HS-27A (cell line): ENCODE data around the gene HECTD4.

Experiments used
- DNase-seq: peaks from one replicate; pipeline ENCODE4 v3.0.0-alpha.2; 2012; ENCODE audit warnings: low read depth, missing footprints

HECTD4 gene

DNA sequence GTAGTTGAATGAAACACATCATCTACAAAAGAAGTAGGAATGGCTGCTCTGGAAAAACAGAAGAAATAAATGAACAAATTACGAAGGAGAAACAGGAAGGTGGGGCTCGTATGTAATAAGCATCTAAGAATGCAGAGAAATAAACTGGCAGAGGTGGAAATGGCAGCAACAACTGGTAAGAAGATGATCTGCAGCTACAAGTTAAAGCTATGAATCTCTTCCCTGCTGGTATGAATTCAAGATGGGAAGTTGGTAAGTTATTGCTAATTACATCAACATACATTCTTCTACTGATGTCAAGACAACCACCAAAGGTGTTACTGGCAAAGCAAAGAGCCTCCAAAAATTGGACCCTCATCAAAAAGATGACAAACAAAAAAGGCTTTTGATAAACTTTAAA lies 59.8 kb downstream of the HECTD4 start:
- DNase-seq = no peak

- no peak for DNase-seq
Observed at GRCh38 chr12:112321245-112321644, 61.0 kb downstream of the HECTD4 start.

GRCh38 chr12:112319395-112319794 lies 62.8 kb downstream of the HECTD4 start:
- no peak for DNase-seq

GRCh38 chr12:112317481-112317880 lies 64.8 kb downstream of the HECTD4 start:
- DNase-seq = no peak

DNA sequence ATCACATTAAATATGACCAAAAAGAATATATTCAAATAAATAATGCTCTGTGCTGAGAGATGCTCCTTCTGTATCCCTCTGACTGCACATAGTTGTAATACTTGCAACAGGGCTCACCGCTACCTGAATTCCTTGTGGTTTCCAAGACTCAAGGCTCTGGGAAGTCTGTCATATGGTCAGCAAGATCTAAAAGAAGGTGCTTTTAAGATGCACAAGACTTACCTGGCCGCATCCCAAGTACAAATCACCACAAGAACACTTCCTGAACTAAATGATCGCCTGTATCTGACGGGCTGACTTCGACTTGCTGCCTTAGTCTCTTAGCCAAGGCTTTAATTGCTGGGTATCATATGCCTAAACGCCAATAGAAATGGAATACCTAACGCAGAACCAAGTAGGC lies 67.2 kb downstream of the HECTD4 start:
- no peak for DNase-seq

DNA sequence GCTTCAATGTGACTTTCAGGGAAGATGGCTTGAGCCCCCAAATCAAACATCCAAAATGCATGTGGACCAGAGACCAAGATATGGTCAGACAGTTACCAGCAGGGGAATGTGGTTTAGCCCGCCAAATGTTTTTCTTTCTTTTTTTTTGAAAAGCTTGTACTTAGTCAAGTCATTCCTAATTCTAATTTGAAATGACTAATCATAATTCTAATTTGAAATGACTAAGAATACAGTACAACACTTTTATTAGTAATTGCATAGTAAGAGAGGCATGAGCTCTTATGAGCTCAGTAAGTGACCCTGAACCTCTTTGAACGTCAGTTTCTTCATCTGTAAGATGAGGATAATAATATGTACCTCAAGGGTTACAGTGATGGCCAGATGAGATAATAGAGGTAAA lies 72.4 kb downstream of the HECTD4 start:
- no peak for DNase-seq

GRCh38 chr12:112308652-112309051 lies 73.6 kb downstream of the HECTD4 start:
- no peak for DNase-seq

DNA sequence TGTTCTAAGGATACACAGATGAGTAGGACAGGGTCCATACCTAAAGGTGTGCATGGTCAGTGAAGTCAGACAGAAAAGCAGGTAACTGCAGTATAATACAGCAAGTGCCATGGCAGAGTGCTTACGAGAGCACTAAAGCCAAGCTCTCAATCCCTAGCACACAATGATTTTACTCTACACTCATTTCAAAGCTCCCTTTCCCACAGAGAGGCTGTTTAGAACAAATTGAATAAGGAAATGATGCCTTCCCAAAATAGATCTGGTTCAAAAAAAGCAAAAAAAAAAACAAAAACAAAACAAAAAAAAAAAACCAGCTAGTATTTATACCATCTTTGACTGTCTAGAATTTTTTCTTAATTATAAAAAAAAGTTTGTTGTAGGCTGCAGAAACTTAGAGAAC lies 74.1 kb downstream of the HECTD4 start:
- no peak for DNase-seq

DNA sequence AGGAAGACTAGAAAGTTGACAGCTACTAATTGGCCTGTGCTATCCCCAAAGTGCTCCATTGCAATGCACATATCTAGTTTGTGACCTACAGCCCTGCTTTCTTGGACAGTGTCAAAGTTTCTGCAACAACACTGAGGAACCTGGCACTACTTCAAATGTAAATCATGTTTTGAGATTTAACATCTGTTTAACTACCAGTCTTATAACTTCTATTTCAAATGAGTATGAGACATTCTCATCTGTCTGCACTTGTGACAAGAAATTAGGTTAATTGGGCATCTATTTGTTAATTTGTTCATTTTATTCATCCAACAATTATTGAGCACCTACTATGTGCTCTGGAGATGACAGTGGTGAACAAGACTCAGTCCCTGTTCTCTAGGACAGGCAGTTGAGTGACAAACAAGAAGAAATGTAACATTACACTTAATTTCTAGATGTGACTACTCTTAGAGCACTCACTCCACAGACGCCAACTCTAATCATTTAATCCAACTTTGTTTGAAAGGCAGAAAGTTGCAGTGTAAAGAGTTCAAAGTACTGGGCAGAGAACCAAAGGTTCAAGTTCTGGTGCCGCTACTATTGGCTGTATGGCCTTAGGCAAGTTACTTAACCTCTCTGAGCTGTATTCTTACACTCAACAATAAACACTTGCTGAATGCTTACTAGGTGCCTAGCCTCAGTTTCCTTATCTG lies 74.8 kb downstream of the HECTD4 start:
- DNase-seq = no peak

- no peak for DNase-seq
Observed at GRCh38 chr12:112305951-112306350, 76.3 kb downstream of the HECTD4 start.

DNA sequence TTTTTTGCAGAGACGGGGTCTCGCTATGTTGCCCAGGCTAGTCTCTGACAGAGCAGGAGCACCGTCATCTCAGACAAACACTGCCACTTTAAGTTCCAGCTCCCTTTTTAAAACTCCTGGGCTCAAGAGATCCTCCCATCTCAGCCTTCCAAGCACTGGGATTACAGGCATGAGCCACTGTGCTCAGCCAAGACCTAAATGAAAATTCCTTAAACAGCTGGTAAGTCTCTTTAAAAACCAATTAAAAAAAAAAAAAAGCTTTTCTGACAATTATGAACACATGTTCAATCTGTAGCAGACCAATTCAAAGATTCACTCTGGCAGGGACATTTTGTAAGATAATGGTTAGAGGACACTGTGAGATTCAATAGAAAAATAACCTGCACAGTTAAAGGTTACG lies 77.8 kb downstream of the HECTD4 start:
- no peak for DNase-seq

DNA sequence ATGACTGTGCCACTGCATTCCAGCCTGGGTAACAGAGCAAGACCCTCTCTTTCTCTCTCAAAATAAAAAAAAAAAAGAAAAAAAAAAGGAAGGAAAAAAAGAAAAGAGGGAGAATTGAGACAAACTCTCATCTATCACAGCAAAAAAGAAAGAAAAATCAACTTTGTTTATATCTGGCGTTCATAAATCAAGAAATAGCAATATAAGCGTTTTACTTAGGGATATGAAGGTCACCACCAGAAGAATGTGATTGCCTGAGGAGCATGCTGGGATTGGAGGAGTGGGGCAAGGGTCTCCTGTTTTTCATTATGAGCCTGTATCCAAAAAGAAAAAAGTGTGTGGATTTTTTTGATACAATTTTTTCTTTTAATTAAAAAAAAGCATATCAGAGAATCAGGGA lies 78.4 kb downstream of the HECTD4 start:
- no peak for DNase-seq

- peak; percentile 5 for DNase-seq
Observed at GRCh38 chr12:112303004-112303403, 79.2 kb downstream of the HECTD4 start.

GRCh38 chr12:112299704-112300103 lies 82.5 kb downstream of the HECTD4 start:
- no peak for DNase-seq

DNA sequence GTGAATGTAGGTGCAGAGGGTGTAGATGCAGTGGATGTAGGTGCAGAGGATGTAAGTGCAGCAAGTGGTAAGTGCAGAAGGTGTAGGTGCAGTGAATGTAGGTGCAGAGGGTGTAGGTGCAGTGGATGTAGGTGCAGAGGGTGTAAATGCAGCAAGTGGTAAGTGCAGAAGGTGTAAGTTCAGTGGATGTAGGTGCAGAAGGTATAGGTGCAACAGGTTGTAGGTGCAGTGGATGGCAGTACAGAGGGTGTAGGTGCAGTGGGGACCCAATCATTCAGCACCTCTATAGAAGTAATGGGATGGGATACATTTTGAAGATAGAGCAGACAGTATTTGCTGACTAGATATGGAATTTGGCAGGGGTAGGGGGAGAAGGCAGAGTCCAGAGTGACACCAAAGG lies 85.0 kb downstream of the HECTD4 start:
- no peak for DNase-seq

DNA sequence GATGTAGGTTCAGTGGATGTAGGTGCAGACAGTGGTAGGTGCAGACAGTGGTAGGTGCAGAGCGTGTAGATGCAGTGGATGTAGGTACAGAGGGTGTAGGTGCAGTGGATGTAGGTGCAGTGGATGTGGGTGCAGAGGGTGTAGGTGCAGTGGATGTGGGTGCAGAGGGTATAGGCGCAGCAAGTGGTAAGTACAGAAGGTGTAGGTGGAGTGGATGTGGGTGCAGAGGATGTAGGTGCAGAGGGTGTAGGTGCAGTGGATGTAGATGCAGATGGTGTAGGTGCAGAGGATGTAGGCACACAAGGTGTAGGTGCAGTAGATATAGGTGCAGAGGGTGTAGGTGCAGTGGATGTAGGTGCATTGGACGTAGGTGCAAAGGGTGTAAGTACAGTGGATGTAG lies 86.0 kb downstream of the HECTD4 start:
- DNase-seq = no peak

GRCh38 chr12:112294793-112295192 lies 87.4 kb downstream of the HECTD4 start:
- DNase-seq = no peak

GRCh38 chr12:112288638-112289037 lies 93.6 kb downstream of the HECTD4 start:
- DNase-seq = no peak

DNA sequence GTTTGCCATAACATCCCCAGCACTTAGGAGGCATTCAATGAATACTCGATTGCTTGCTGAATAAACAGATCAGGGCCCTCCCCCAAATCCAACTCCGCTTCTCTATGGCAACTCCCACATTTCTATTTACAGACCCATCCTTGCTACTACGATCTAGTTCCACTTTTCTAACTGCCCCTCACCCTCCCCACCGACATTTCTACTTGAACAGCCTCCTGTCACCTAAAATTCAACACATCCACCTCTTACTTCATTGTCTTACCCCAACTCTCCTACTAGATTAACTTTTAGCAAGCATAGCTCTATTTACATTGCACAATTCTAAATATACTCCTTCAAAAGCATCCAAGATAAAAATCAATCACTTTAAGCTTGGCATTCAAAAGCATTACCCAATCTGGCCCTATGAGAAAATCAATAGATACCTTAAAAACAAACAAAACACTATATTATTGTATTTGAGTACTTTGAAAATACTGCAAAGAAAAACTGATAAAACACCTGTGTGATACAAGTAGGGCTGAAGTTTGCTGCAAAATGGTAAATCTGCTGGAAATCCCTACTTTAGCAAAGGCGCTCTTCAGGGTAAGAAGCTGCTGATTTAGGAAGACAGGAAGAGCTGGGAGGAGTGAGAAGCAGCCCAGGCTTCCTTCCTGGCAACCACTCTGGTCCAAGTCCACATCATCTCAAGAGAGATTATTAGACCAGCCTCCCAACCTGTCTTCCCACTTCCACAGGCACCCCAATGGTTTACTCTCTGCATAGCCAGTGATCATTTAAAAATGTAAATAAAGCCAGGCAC lies 96.4 kb downstream of the HECTD4 start:
- DNase-seq = no peak

DNA sequence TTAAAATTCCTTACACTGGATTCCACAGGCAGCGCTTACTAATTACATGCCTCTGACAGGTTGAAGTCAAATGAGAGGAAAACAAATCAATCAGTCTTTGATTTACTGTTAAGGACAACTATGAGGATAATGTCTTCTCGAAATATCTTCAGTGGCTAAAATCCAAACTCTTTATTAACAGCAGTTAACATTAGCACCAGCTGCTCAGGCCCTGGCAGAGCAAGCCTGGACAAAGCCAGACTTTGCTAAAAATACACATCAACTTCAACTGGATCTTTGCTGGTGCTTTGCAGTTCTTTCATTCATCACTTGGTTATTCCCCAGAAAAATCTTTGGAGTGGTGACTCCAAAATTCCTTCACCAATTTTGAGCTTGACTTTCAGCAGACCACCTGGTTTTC lies 98.7 kb downstream of the HECTD4 start:
- no peak for DNase-seq

- no peak for DNase-seq
Observed at GRCh38 chr12:112282920-112283319, 99.3 kb downstream of the HECTD4 start.

GRCh38 chr12:112275836-112276235 lies 106.4 kb downstream of the HECTD4 start:
- no peak for DNase-seq

DNA sequence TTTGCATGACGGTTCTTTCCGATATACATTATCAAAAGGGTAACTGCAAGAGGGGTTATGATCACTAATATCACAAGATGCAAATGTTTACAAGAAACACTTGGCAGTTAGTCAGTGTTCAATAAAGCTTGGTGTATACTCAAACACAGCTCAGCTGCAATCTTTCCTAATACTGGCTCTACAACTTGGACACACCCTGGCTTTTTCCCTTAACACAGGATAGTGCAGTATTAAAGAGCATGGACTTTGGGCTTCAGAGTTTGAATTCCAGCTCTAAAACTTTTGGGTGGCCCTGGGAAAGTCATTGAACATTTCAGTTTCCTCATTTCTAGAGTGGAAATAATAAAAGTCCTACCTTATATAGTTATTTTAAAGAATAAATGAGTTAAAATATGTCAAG lies 107.0 kb downstream of the HECTD4 start:
- no peak for DNase-seq

- no peak for DNase-seq
Observed at GRCh38 chr12:112270673-112271072, 111.6 kb downstream of the HECTD4 start.
